GM18520 (cell line): ENCODE results near the gene GABBR2.

Experiments
- ATAC-seq: cut with Tn5 transposase; IDR thresholded peaks from one replicate; pipeline ENCODE4 v1.9.1; 2021; ENCODE audit not compliant: unreplicated experiment

GABBR2 gene

GRCh38 chr9:98378206-98378780 is 330.4 kb downstream of the GABBR2 start:
- no peak for ATAC-seq

GRCh38 chr9:98375138-98375726 is 333.5 kb downstream of the GABBR2 start:
- ATAC-seq, result no peak

- no peak for ATAC-seq
Observed at GRCh38 chr9:98374385-98375051, 334.2 kb downstream of the GABBR2 start.

DNA sequence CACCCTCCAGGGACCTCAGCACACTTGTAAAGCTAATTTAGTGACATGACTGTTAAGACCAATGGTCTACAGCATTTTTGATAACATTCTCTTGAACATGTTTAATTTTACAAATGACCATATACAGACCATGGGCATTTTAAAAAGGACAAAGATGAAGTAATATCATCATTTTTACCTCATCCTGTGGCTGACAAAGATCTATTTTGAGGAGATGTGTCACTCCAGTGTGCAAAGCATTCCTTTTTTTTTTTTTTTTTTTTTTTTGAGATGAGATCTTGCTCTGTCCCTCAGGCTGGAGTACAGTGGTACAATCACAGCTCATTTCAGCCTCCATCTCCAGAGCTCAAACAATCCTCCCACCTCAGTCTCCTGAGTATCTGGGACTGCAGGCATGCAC is 335.1 kb downstream of the GABBR2 start:
- ATAC-seq, result no peak

GRCh38 chr9:98372077-98372836 is 336.5 kb downstream of the GABBR2 start:
- ATAC-seq, result no peak

DNA sequence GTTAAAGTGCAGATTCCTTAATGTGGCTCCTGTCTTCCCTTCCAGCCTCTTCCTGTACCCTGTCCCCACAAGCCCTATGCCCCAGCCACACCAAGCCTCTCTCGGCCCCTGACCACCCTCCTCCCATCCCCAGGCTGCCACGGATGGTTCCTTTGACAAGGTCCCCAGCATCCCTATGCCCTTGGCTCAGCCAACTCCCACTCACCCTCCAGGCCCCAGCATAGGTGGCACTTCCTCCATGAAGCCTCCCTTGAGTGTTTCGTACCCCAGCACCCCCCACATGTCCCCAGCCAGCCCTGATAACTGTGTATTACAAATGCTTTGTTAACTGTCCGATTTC is 337.8 kb downstream of the GABBR2 start:
- ATAC-seq, result no peak

GRCh38 chr9:98370300-98370975 is 338.3 kb downstream of the GABBR2 start:
- no peak for ATAC-seq

DNA sequence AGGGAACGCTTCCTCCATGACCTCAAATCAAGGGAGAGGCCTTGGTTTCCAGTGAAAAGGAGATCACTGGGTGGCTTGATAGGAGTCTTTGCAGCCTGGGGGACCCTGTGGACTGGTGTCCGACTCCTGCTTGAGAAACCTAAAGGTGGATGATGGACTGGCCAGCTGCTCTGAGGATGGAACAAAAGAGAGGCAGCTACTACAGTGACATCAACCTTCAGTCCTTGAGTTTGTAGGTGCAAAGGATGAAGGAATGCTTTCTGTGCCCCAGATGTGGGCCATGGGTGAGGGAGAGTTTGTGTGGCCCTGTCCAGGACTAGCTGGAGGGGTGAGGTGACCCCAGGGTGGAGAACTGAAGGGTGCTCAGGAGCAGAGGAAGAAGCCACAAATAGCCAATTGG is 338.8 kb downstream of the GABBR2 start:
- no peak for ATAC-seq

GRCh38 chr9:98369471-98369870 is 339.3 kb downstream of the GABBR2 start:
- ATAC-seq, result no peak

GRCh38 chr9:98369066-98369425 is 339.7 kb downstream of the GABBR2 start:
- ATAC-seq, result no peak

DNA sequence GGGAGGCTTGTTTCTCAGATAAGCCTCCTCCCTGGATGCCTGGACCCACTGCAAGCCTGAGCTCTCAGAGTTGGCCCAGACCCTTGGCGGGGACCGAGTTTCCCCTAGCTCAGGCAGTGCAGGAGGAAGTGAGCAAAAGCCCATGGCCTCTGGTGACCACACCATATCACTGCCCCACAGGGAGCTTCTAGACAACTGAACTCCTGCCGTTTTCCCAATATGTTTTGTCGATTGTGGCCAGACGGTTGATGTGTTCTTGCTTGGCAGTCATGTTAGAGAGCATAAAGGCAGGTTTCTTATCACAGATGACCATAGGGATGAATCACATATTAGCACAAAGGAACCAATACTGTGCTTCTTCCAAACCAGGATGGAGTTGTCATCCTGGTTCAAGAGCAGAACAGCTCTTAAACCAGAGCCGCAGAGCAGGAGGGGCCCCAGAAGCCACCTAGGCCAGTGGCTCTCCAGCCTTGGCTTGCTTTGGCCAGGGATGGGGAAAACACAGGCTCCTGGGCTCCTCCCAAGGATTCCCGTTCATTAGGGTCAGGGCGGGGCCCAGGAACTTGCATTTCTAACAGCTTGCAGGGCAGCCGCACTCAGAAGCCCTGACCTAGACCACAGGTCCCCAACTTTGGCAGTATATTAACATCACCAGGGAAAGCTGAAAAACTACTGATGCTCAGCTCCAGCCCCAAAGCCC is 340.2 kb downstream of the GABBR2 start:
- ATAC-seq, result no peak

DNA sequence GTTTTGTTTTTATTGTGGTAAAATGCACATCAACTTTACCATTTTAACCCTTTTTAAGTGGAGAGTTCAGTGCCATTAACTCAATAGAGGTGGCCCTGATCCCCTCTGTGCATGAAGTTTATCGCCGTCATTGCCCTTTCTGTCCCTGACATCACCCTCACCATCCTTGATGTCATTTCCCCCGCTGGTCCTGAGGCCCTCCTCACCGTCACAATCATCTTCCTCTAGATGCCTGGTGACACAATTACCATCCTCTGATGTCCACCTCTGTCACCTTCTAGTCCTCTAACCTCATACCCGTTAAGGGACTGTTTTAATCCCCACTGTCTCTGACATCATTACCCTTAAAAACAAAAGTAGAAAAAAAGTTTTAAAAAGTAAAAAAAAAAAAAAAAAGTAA is 340.8 kb downstream of the GABBR2 start:
- ATAC-seq, result no peak

DNA sequence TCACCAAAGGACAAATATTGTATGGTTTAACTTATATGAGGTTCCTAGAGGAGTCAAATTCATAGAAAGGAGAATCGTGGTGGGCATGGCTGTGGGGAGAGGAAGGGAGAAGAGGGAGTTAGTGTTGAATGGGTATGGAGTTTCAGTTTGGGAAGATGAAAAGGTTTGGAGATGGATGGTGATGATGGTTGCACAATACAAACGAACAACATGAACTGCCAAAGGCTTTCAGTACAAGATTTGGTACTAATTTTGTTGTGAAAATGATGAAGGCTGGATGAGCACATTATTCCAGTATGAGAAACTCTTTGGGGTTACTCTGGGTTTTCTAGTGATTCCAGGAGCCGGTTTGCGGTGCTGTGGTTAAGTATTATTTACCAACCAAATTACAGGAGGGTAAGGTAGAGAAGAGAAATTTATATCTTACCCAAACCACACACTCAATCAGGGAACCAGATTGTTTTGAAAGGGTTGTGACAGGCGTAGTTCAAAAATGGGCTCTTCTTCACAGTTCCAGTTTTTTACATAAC is 341.3 kb downstream of the GABBR2 start:
- ATAC-seq, result no peak

GRCh38 chr9:98365781-98366180 is 343.0 kb downstream of the GABBR2 start:
- no peak for ATAC-seq

- no peak for ATAC-seq
Observed at GRCh38 chr9:98365227-98365669, 343.5 kb downstream of the GABBR2 start.

DNA sequence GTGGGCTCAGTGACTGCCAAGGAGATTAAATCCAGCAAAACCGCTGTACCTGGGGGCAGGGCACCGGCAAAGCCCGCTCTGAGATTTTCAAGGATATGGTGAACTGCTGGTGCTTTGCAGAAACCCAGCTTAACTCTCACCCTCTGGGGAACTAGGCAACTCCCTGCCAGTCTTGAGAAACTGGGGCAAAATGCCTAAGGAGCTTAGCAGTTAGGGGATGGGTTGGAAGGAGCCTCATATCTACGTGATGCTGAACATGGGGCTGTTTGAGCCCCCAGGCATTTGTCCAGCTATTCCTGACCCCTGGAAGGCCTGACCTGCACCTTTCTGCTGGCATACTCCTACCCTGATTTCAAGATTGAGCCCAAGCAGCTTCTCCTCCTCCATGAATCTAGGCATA is 344.6 kb downstream of the GABBR2 start:
- no peak for ATAC-seq

DNA sequence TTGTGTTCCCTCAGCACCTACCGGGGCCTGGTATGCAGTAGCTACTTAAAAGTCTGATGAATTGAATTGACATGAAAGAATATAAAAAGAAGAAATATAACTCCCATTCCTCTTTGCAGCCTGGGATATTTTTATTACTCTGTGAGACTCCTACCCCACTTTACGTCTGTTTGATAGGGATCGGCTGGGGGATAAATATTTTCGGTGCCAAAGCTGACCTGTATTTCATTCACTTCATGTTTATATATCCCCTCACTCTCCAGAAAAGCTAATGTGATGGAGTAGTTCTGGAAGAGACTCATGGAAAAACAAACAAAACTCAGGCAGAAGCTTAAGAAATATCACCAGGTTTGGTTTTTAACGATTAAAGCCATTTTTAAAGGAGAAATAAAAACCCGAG is 345.1 kb downstream of the GABBR2 start:
- ATAC-seq, result no peak

DNA sequence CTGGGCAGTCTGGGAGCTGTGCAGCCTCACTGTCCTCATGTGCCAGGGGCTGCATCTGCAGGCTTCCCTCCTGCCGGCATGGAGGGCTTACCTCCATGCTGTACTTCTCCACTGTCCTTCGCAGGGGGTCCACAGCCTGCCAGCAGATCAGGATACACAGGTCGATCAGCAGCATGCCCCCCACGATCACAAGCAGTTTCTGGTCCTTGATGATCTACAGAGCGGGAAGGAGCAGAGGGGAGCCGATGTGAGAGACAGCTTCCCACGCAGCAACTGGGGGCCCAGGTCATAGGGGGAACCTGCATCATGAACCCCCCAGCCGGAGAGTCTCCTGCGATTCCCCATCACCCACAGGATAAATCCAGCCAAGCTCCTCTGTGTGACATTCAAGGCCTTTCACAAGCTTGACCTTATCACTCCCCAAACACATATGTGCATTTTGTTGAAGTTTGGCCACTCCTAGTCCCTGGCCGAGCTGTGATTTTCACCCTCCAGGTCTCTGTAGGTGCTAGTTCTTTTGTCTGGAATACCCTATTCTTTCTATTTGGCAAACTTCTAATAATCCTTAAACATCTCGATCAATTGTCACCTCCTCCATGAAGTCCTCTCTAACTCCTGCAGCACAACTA is 346.0 kb downstream of the GABBR2 start:
- no peak for ATAC-seq

GRCh38 chr9:98361645-98362044 is 347.1 kb downstream of the GABBR2 start:
- ATAC-seq, result no peak

DNA sequence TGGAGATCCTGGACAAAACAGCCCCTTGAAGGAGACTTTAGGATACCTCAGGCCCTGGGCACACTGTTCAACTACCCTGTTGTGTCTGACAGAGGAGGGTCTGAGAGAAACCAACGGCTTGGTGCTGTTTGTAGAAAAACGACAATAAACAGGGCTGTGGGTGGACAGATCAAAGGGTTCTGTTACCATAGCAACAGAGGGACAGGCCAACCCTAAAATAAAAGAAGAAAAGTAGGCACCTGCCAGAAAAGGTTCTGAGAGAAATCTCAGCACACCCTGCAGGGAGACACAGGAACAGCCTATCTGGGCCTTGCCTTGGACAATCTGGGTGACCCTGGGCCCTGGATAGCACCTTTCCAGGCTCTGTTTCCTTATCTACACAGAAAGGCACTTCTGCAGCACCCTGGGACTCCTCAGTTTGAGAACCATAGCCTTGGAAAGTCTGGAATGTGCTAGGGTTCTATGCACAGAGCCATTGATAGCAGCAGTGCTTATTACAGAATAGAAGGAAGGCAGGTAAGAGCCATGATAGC is 348.5 kb downstream of the GABBR2 start:
- ATAC-seq, result no peak
